Ascending aorta (tissue), 2 donors: ENCODE measurements around the gene SERTAD4. TPM values are rescaled to one million over a fixed set of nuclear protein-coding genes. Genes with fewer than 3 reads are reported as not detected.
A peak's percentile ranks its signal among the peaks of the same experiment; 100 is the strongest.

ENCODE experiments used
- DNase-seq, 2 donors: peaks; one replicate each; pipeline ENCODE4 v3.0.0-alpha.2; 2019; ENCODE audit warnings: low spot score in 2 of 2
- H3K27ac ChIP-seq, 2 donors: fragments of 200-600 bp; sonication (generic); one replicate each; pipeline ENCODE4 v1.5.1; 2016 to 2017; ENCODE audit warnings: mild to moderate bottlenecking in 1 of 2
- H3K27me3 ChIP-seq: fragments of 200-600 bp; sonication (generic); one replicate; pipeline ENCODE4 v1.5.1; 2017
- H3K36me3 ChIP-seq, 2 donors: fragments of 200-600 bp; sonication (generic); one replicate each; pipeline ENCODE4 v1.5.1; 2016
- H3K4me1 ChIP-seq, 2 donors: fragments of 200-600 bp; sonication (generic); one replicate each; pipeline ENCODE4 v1.5.1; 2016 to 2017; ENCODE audit warnings: mild to moderate bottlenecking in 1 of 2
- H3K4me3 ChIP-seq, 2 donors: fragments of 200-600 bp; sonication (generic); one replicate each; pipeline ENCODE4 v1.5.1; 2016 to 2017; ENCODE audit warnings: mild to moderate bottlenecking in 1 of 2
- H3K9me3 ChIP-seq, 2 donors: fragments of 200-600 bp; sonication (generic); one replicate each; pipeline ENCODE4 v1.5.1; 2016
- CTCF ChIP-seq, 3 experiments: fragments of 200-600 bp in 2 of 3; fragments of 450-650 bp in 1 of 3; sonication (generic) in 2 of 3; IDR thresholded peaks; one replicate each; pipeline ENCODE4 v1.5.1; 2016 to 2019; ENCODE audit warnings: antibody characterized with exemption in 3 of 3, mild to moderate bottlenecking in 1 of 3, moderate library complexity in 1 of 3
- intact Hi-C: fragments of 100-400 bp; cut with DNase I; formaldehyde crosslinking; loops from one replicate; pipeline ENCODE4 v1.15.1; 2023
- total RNA-seq: library from RNA; depleted of rRNA; stranded (reverse); fragments of >200 nt; gene quantifications from one replicate; pipeline ENCODE4 v1.1.0, GENCODE V29; 2016

The SERTAD4 gene
- total RNA-seq, 1 donor from 2014 or later: 4.0 TPM

GRCh38 chr1:210254298-210254697, 21.7 kb downstream of the SERTAD4 start:
- Histone ChIP-seq H3K4me1 (peaks cover 10 to 31% of the 10 kb centered on the region in 2 donors), H3K4me3 (no peak overlapping the region), H3K27ac (no peak overlapping the region), H3K36me3 (no peaks in the 10 kb centered on the region), H3K9me3 (no peaks in the 10 kb centered on the region), H3K27me3 (no peaks in the 10 kb centered on the region)
- intact Hi-C loops: no loop called here
- DNase-seq: no peak
- no peak for TF ChIP-seq CTCF (IDR thresholded peaks at IDR 0.05)

GRCh38 chr1:210257698-210258529, 25.3 kb downstream of the SERTAD4 start:
- intact Hi-C loops: no loop called here
- DNase-seq: no peak
- Histone ChIP-seq H3K4me3 (no peak overlapping the region), H3K27me3 (no peaks in the 10 kb centered on the region), H3K9me3 (no peaks in the 10 kb centered on the region), H3K4me1 (peaks cover 13 to 36% of the 10 kb centered on the region in 2 donors), H3K27ac (peak overlapping the region; percentile 61 to 66), H3K36me3 (no peaks in the 10 kb centered on the region)
- TF ChIP-seq CTCF (IDR thresholded peaks at IDR 0.05): no peak

GRCh38 chr1:210259561-210259960, 27.0 kb downstream of the SERTAD4 start:
- Histone ChIP-seq H3K9me3 (no peaks in the 10 kb centered on the region), H3K4me1 (peaks cover 13 to 43% of the 10 kb centered on the region in 2 donors), H3K27ac (peak overlapping the region in 1 of 2 donors; percentile 23), H3K27me3 (no peaks in the 10 kb centered on the region), H3K36me3 (no peaks in the 10 kb centered on the region), H3K4me3 (no peak overlapping the region)
- no peak for DNase-seq
- intact Hi-C loops: no loop called here
- TF ChIP-seq CTCF (IDR thresholded peaks at IDR 0.05): no peak

GRCh38 chr1:210260096-210260495, 27.5 kb downstream of the SERTAD4 start:
- intact Hi-C loops: no loop called here
- Histone ChIP-seq H3K9me3 (no peaks in the 10 kb centered on the region), H3K27ac (no peak overlapping the region), H3K4me3 (no peak overlapping the region), H3K4me1 (peaks cover 13 to 43% of the 10 kb centered on the region in 2 donors), H3K36me3 (no peaks in the 10 kb centered on the region), H3K27me3 (no peaks in the 10 kb centered on the region)
- no peak for TF ChIP-seq CTCF (IDR thresholded peaks at IDR 0.05)
- DNase-seq: no peak

GRCh38 chr1:210262167-210262896, 29.7 kb downstream of the SERTAD4 start:
- peaks cover 13 to 43% of the 10 kb centered on the region in 2 donors for H3K4me1 ChIP-seq
- peak overlapping the region in 1 of 2 donors; percentile 25 for H3K4me3 ChIP-seq
- intact Hi-C loops: loop anchor here (1.0 to 2.0 kb wide), 2 partner anchors 22 to 30 kb away; no protein-coding TSS in a partner anchor
- no peaks in the 10 kb centered on the region for H3K9me3 ChIP-seq
- H3K36me3 ChIP-seq: no peaks in the 10 kb centered on the region
- peak in 1 of 2 donors; percentile 76 for DNase-seq
- no peak for TF ChIP-seq CTCF (IDR thresholded peaks at IDR 0.05)
- peak overlapping the region; percentile 80 to 84 for H3K27ac ChIP-seq
- no peaks in the 10 kb centered on the region for H3K27me3 ChIP-seq
